Adrenal gland (tissue), 12 donors: Measurements from ENCODE around the gene CFAP65. TPM values are rescaled to one million over a fixed set of nuclear protein-coding genes. Genes with fewer than 3 reads are reported as not detected.

Source experiments
- DNase-seq, 7 donors: peaks; one replicate each; pipeline ENCODE4 v3.0.0-alpha.2; 2019 to 2020
- H3K27ac ChIP-seq, 5 donors: fragments of 200-600 bp; sonication (generic) in 4 of 5; 1 replicate in 3 of 5; 2 replicates in 2 of 5; pipeline versions ENCODE4 v1.5.1 to v1.8.0; 2016 to 2020; ENCODE audit warnings: mild to moderate bottlenecking in 1 of 5
- H3K27me3 ChIP-seq: fragments of 200-600 bp; 2 replicates; pipeline ENCODE4 v1.8.0; 2021
- H3K36me3 ChIP-seq, 2 donors: fragments of 200-600 bp; replicated peaks in 1 of 2; 1 replicate in 1 of 2; 2 replicates in 1 of 2; pipeline versions ENCODE4 v1.5.1 to v1.8.0; 2018 to 2022
- H3K4me1 ChIP-seq, 2 donors: fragments of 200-600 bp; replicated peaks in 1 of 2; 1 replicate in 1 of 2; 2 replicates in 1 of 2; pipeline versions ENCODE4 v1.5.1 to v1.8.0; 2018 to 2021
- H3K4me3 ChIP-seq, 4 donors: fragments of 200-600 bp; sonication (generic) in 3 of 4; one replicate each; pipeline ENCODE4 v1.5.1; 2016 to 2018
- H3K9me3 ChIP-seq, 3 donors: fragments of 200-600 bp; sonication (generic) in 1 of 3; replicated peaks in 1 of 3; 1 replicate in 2 of 3; 2 replicates in 1 of 3; pipeline versions ENCODE4 v1.5.1 to v1.8.0; 2016 to 2021
- POLR2A ChIP-seq, 2 donors: fragments of 450-650 bp; IDR thresholded peaks; one replicate each; pipeline ENCODE4 v1.6.1; 2017; ENCODE audit warnings: antibody characterized with exemption in 2 of 2, mild to moderate bottlenecking in 2 of 2, moderate library complexity in 1 of 2
- WGBS, 4 donors: extraction: QIAGEN DNeasy Blood & Tissue Kit in 2 of 4; methylation state at CpG; one replicate each; pipeline versions ENCODE4 v1.1.5 to v1.1.7; 2013 to 2017; 5-methylcytosine and 5-hydroxymethylcytosine counted together
- intact Hi-C, 2 donors: fragments of 100-400 bp; cut with DNase I; formaldehyde crosslinking; loops; one replicate each; pipeline versions ENCODE4 v1.14.1 to v1.15.0; 2022 to 2023
- polyA plus RNA-seq, 3 donors: library from polyadenylated mRNA; stranded (reverse); fragments of 200-250 nt in 2 of 3; fragments of 350-450 nt in 1 of 3; fragmentation: Illumina TruSeq in 1 of 3; extraction: RNeasy Lipid Tissue Mini Kit (QIAGEN cat#74804) in 1 of 3; gene quantifications; one replicate each; pipeline ENCODE4 v1.2.3, GENCODE V29; 2013 to 2014
- total RNA-seq, 9 donors: library from RNA; depleted of rRNA in 4 of 9; stranded (reverse); fragments of >200 nt in 4 of 9; fragments of 120-200 nt in 1 of 9; fragmentation: NEBNext Ultra II Directional in 1 of 9; extraction: Animal tissue kit (Norgen Biotek cat#: 25700) in 1 of 9; gene quantifications; one replicate each; pipeline versions ENCODE4 v1.1.0 to v1.2.4, GENCODE V29; 2013 to 2023
- TF ChIP-seq, protein P1 (sequence below), 6 experiments: fragments of 450-650 bp in 4 of 6; fragments of 200-600 bp in 2 of 6; sonication (generic) in 1 of 6; IDR thresholded peaks; 1 replicate in 5 of 6; 2 replicates in 1 of 6; pipeline versions ENCODE4 v1.5.1 to v1.8.0; 2016 to 2021; ENCODE audit warnings: antibody characterized with exemption in 6 of 6, mild to moderate bottlenecking in 2 of 6, moderate library complexity in 1 of 6
- donor health status: healthy with polysubstance abuse.
- donor health status: Bipolar disorder and iron deficiency.
- donor health status: DM: yes; HTN: yes; CAD: no.
- donor health status: DM: no; HTN: no; CAD: no.
- donor health status: DM: no; HTN: no; CAD: no.
- donor health status: DM: yes; HTN: yes; CAD: no.

Gene CFAP65
- total and polyA plus RNA-seq, 12 donors = 0.04 to 0.16 (median 0.06) TPM; not detected in 7

DNA sequence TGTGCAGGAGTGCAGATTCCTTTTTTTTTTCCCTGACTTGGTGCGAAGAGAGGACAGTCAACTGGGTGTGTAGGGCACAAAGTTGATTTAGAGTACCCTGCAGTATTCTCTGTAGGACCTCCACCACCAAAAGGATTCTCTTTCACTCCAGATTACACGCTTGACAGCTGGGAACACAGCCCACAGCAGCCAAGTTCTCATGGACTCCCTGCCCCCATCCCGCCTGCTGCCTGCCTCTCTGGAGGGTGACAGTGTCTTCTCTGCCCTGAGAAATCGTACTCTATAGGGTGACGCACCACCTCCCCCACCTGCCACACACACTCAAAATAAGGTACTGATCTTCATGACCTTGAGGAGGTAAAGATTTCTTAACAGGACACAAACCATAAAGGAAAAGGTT, 46.0 kb upstream of the CFAP65 start:
- 86 to 90% (median 88%) methylated on average over 5 of the region's 5 CpGs for WGBS, 4 donors
- TF ChIP-seq, protein P1, sequence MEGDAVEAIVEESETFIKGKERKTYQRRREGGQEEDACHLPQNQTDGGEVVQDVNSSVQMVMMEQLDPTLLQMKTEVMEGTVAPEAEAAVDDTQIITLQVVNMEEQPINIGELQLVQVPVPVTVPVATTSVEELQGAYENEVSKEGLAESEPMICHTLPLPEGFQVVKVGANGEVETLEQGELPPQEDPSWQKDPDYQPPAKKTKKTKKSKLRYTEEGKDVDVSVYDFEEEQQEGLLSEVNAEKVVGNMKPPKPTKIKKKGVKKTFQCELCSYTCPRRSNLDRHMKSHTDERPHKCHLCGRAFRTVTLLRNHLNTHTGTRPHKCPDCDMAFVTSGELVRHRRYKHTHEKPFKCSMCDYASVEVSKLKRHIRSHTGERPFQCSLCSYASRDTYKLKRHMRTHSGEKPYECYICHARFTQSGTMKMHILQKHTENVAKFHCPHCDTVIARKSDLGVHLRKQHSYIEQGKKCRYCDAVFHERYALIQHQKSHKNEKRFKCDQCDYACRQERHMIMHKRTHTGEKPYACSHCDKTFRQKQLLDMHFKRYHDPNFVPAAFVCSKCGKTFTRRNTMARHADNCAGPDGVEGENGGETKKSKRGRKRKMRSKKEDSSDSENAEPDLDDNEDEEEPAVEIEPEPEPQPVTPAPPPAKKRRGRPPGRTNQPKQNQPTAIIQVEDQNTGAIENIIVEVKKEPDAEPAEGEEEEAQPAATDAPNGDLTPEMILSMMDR (IDR thresholded peaks at IDR 0.05) = no peak
- TF ChIP-seq POLR2A (IDR thresholded peaks at IDR 0.05) = no peak
- H3K27me3 ChIP-seq = no peaks in the 10 kb centered on the region
- no peak for DNase-seq
- H3K4me1 ChIP-seq = no peaks in the 10 kb centered on the region
- intact Hi-C loops = no loop called here
- H3K4me3 ChIP-seq = no peak overlapping the region
- no peaks in the 10 kb centered on the region for H3K36me3 ChIP-seq
- no peak overlapping the region for H3K27ac ChIP-seq
- H3K9me3 ChIP-seq = no peaks in the 10 kb centered on the region

DNA sequence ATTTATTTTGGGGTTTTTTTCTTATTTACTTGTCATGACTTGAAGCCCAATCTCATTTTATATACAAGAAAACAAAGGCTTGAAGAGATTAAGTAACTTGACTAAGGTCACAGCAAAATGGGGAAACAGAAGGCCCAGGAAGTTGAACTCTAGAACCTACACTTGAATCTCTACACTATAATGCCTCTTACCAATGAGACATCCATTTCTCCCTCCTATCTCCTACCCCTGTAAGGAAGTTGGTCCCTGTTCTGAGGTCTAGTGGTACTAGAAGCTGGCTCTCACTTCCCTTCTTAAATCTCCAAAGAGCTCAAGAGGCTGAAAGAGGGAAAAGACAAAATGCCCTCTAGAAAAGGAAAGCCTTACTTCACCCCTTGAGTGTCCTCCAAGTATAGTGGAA, 44.9 kb upstream of the CFAP65 start:
- Histone ChIP-seq H3K4me3 (no peak overlapping the region), H3K27me3 (no peaks in the 10 kb centered on the region), H3K27ac (no peak overlapping the region), H3K9me3 (no peaks in the 10 kb centered on the region), H3K36me3 (no peaks in the 10 kb centered on the region), H3K4me1 (no peaks in the 10 kb centered on the region)
- DNase-seq = no peak
- intact Hi-C loops = no loop called here
- TF ChIP-seq POLR2A (IDR thresholded peaks at IDR 0.05) = no peak
- TF ChIP-seq, protein P1 (IDR thresholded peaks at IDR 0.05) = no peak

DNA sequence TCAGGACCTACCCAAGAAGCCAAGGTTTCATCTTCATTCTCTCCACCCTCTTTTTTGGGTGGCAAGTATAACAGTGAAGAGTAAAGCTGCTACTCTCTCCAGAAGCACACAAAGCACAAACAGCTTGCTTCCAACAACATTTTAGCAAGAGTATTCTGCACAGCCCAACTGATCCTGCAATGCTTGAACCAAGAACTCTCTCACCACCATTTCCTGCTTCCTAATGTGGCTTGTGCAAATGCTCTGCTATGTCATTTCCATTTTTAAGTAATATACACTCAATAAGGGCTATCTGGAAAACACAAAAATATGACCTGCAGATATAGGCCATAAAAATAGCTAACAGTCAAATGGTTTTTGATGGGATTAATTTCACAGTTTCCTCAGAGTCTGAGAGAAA, 43.5 kb upstream of the CFAP65 start:
- TF ChIP-seq, protein P1 (IDR thresholded peaks at IDR 0.05) = no peak
- no peaks in the 10 kb centered on the region for H3K4me1 ChIP-seq
- H3K9me3 ChIP-seq = no peaks in the 10 kb centered on the region
- no peaks in the 10 kb centered on the region for H3K36me3 ChIP-seq
- intact Hi-C loops = no loop called here
- H3K27me3 ChIP-seq = no peaks in the 10 kb centered on the region
- DNase-seq = no peak
- H3K27ac ChIP-seq = no peak overlapping the region
- no peak overlapping the region for H3K4me3 ChIP-seq

DNA sequence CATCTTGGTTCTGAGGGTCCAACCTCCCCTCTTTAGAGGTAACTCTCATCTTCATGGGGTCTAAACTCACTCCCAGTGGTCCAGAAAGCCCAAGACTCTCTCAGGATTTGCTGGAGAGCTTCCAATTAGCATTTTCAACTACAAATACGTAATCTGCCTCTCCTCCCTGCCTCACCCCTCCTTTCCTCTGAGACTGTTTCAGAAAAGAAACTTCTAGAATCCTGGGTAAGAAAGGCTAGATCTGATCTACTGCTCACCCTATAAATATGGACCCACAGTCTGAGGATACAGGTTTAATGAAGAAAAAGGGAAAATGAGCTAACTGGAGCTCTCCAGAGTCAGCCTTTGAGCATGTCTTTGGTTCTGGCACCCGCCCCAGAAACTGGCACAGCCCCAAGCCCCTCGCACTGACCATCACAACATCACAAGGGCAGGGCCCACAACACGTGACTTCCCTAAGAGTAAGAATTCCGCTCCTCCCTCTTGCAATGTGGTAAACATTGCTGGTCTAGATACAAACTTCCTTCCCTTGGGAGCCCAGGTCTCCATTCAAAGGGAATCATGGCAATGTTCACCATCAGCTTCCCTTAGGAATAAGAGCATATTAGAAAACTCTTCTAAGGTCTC, 41.1 kb upstream of the CFAP65 start:
- no peak for TF ChIP-seq POLR2A (IDR thresholded peaks at IDR 0.05)
- TF ChIP-seq, protein P1 (IDR thresholded peaks at IDR 0.05) = no peak
- Histone ChIP-seq H3K4me3 (no peak overlapping the region), H3K9me3 (no peaks in the 10 kb centered on the region), H3K36me3 (no peaks in the 10 kb centered on the region), H3K27ac (no peak overlapping the region), H3K27me3 (no peaks in the 10 kb centered on the region), H3K4me1 (no peaks in the 10 kb centered on the region)
- 64 to 87% (median 84%) methylated on average over 5 of the region's 5 CpGs for WGBS, 4 donors
- no peak for DNase-seq
- intact Hi-C loops = no loop called here
